ENCODE data around the gene KIF13A.

GRCh38 chr6:17724341-17724740 lies 263.1 kb downstream of the KIF13A start:
- TF ChIP-seq CTCF (IDR thresholded peaks at IDR 0.05; ENCODE audit: insufficient read depth, low read depth, low read length): no peak
- TF ChIP-seq EZH2 (IDR thresholded peaks at IDR 0.05; ENCODE audit: insufficient read depth, low read length): no peak
